Adrenal gland (tissue), 5 donors: ENCODE measurements around the gene SLC24A4.

Source experiments
- CTCF ChIP-seq, 6 experiments: fragments of 450-650 bp in 4 of 6; fragments of 200-600 bp in 2 of 6; sonication (generic) in 1 of 6; IDR thresholded peaks; 1 replicate in 5 of 6; 2 replicates in 1 of 6; pipeline versions ENCODE4 v1.5.1 to v1.8.0; 2016 to 2021; ENCODE audit warnings: antibody characterized with exemption in 6 of 6, mild to moderate bottlenecking in 2 of 6, moderate library complexity in 1 of 6
- POLR2A ChIP-seq, 2 donors: fragments of 450-650 bp; IDR thresholded peaks; one replicate each; pipeline ENCODE4 v1.6.1; 2017; ENCODE audit warnings: antibody characterized with exemption in 2 of 2, mild to moderate bottlenecking in 2 of 2, moderate library complexity in 1 of 2
- donor health status: DM: no; HTN: no; CAD: no.

GRCh38 chr14:92512807-92513203 lies 189.8 kb downstream of the SLC24A4 start:
- TF ChIP-seq CTCF (IDR thresholded peaks at IDR 0.05) (no peak), POLR2A (IDR thresholded peaks at IDR 0.05) (no peak)
